ENCODE measurements around the gene TMEM209.
A peak's percentile ranks its signal among the peaks of the same experiment; 100 is the strongest.
"Not testable (repeated sequence)": the region's sequence is repeated elsewhere in the genome, so short reads cannot be mapped to it uniquely, and the experiment has no call there.

Gene TMEM209

GRCh38 chr7:130151591-130152492, 53.4 kb downstream of the TMEM209 start:
- TF ChIP-seq CTCF (conservative IDR thresholded peaks at IDR 0.05; ENCODE audit: low read depth, low read length) = no peak
- no peak overlapping the region for H3K4me3 ChIP-seq (ENCODE audit: low read depth, low read length)
- DNase-seq (ENCODE audit: low read depth) = peak; percentile 36

DNA sequence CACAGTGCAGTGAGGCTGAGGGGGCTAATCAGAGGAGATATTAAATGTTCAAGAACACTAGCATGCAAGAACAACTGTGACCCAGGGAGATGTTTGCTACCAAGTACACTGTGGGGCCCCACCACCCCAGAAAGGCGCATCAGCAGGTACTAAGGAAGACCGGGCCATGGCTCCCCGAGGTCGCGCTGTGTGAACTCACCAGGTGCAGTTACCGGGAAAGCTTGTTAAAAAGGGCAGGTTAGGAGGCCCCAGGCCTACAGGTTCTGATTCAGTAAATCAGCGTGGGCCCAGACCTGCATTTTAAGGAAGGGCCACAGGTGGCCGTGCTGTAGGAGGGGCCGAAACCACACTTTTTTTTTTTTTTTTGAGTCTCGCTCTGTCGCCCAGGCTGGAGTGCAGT, 54.6 kb downstream of the TMEM209 start:
- H3K4me3 ChIP-seq (ENCODE audit: low read depth, low read length) = no peak overlapping the region
- DNase-seq (ENCODE audit: low read depth) = no peak
- no peak for TF ChIP-seq CTCF (conservative IDR thresholded peaks at IDR 0.05; ENCODE audit: low read depth, low read length)

DNA sequence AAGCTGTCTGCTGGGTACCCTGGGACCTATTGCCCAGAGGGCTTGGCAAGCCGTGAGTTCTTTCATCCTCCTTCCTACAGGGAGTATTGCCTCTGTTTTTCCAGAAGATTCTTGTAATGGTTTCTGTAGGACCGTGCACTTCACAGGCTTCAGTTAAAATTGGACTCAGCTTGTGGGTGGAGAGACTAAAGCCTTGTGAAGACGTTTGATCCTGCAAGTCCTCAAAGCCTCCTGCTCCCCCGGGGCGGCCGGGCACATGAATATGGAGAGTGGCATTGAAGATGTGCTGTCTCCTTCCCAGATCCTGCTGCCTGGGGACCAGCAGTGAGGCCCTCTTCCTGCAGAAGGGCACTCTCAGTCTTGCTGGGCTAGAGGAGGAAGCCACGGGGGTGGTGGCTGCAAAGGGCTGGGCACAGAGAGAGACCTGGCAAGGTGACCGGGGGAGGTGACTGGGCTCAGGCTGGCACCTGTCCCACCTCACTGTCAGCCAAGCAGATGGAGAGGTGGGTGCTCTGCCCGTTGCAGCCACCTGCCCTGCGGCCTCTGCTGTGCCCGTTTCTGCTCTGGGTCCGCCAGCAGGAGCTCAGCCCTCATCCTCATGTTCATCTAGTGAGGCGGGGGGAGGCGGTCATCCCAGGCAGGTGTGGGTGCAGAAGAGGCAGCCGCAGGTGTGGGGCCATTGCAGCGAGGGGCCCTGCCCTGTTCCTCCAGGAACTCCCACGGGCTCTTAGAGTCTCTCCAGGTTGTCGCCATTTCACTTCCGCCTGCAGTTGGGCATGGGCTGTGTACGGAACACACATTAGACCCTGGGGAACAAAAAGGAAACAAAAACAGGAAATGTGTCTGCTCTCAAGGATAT, 55.7 kb downstream of the TMEM209 start:
- no peak overlapping the region for H3K4me3 ChIP-seq (ENCODE audit: low read depth, low read length)
- no peak for DNase-seq (ENCODE audit: low read depth)
- no peak for TF ChIP-seq CTCF (conservative IDR thresholded peaks at IDR 0.05; ENCODE audit: low read depth, low read length)

- no peak for DNase-seq (ENCODE audit: low read depth)
- no peak for TF ChIP-seq CTCF (conservative IDR thresholded peaks at IDR 0.05; ENCODE audit: low read depth, low read length)
- H3K4me3 ChIP-seq (ENCODE audit: low read depth, low read length) = no peak overlapping the region
Measured at GRCh38 chr7:130148561-130148960, 56.6 kb downstream of the TMEM209 start.

- H3K4me3 ChIP-seq (ENCODE audit: low read depth, low read length) = no peak overlapping the region
- no peak for DNase-seq (ENCODE audit: low read depth)
- TF ChIP-seq CTCF (conservative IDR thresholded peaks at IDR 0.05; ENCODE audit: low read depth, low read length) = no peak
Measured at GRCh38 chr7:130147710-130148325, 57.4 kb downstream of the TMEM209 start.

DNA sequence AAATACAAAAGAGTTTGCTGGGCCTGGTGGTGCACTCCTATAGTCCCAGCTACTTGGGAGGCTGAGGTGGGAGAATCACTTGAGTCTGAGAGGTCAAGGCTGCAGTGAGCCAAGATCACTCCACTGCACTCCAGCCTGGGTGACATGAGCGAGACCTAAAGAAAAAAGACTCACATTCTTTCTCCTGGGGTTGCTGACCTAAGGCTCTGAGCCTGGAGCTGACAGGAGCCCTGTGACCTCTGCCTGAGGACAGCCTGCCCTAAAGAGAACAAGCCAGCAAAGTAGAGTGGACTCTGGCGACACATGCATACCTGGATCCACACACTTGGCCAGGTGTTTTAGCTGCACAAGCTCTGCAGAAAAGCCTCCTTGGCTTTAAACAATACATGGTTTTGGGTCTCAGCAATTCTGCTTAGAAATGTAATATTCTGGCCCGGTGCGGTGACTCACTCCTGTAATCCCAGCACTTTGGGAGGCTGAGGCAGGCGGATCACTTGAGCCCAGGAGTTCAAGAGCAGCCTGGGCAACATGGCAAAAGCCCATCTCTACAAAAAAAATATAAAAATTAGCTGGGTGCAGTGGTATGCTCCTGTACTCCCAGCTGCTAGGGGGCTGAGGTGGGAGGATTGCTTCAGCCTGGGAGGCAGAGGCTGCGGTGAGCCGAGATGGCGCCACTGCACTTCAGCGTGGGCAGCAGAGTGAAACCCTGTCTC, 58.4 kb downstream of the TMEM209 start:
- no peak for TF ChIP-seq CTCF (conservative IDR thresholded peaks at IDR 0.05; ENCODE audit: low read depth, low read length)
- no peak overlapping the region for H3K4me3 ChIP-seq (ENCODE audit: low read depth, low read length)
- no peak for DNase-seq (ENCODE audit: low read depth)

DNA sequence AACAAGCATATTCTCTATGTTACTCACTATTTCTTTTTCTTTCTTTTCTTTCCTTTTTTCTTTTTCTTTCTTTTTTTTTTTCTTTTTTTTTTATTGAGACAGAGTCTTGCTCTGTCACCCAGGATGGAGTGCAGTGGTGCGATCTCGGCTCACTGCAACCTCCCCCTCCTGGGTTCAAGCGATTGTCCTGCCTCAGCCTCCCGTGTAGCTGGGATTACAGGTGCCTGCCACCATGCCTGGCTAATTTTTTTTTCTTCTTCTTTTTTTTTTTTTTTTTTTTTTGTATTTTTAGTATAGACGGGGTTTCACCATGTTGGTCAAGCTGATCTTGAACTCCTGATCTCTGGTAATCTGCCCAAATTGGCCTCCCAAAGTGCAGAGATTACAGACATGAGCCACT, 59.1 kb downstream of the TMEM209 start:
- not testable (repeated sequence) for H3K4me3 ChIP-seq (ENCODE audit: low read depth, low read length); DNase-seq (ENCODE audit: low read depth)
